HEK293 (cell line): ENCODE results near the gene NR1I2.

Experiments
- CTCF ChIA-PET: fragments of 350-600 bp; formaldehyde crosslinking; extraction: SDS; loops from one replicate; lab custom pipeline; 2021; ENCODE audit warnings: antibody characterized with exemption; lab: Yijun Ruan, JAX
- POLR2A ChIA-PET: fragments of 300-600 bp; formaldehyde crosslinking; extraction: SDS; loops from one replicate; lab custom pipeline; 2020; ENCODE audit warnings: antibody characterized with exemption, inconsistent platforms; lab: Yijun Ruan, JAX
- H3K27ac ChIP-seq: fragments of 200-500 bp; sonication (Bioruptor generic); 2 replicates; pipeline ENCODE4 v1.5.1; 2014; ENCODE audit warnings: low read depth, low read length, control low read depth, inconsistent platforms; ENCODE audit errors: extremely low read depth
- H3K36me3 ChIP-seq, 2 experiments: fragments of 200-500 bp in 1 of 2; sonication (Bioruptor generic) in 1 of 2; 1 replicate in 1 of 2; 2 replicates in 1 of 2; pipeline ENCODE4 v1.5.1; 2014 to 2017; ENCODE audit warnings: inconsistent platforms in 2 of 2, low read length in 2 of 2; ENCODE audit not compliant: control insufficient read depth in 2 of 2, insufficient read depth in 1 of 2
- H3K4me1 ChIP-seq: fragments of 200-500 bp; sonication (Bioruptor generic); 2 replicates; pipeline ENCODE4 v1.5.1; 2014; ENCODE audit warnings: mild to moderate bottlenecking, low read length, inconsistent platforms; ENCODE audit not compliant: control insufficient read depth, insufficient read depth
- H3K4me3 ChIP-seq: 2 replicates; pipeline ENCODE4 v1.5.1; 2011; ENCODE audit warnings: low read depth, mild to moderate bottlenecking, control low read depth, low read length, moderate library complexity
- H3K9me3 ChIP-seq: fragments of 200-500 bp; sonication (Bioruptor generic); 2 replicates; pipeline ENCODE4 v1.5.1; 2014; ENCODE audit warnings: low read depth, low read length, inconsistent platforms; ENCODE audit not compliant: control insufficient read depth, insufficient read depth
- BCL6B ChIP-seq: fragments of 450-650 bp; formaldehyde crosslinking; IDR thresholded peaks from 2 replicates; pipeline ENCODE4 v1.5.1; 2017; ENCODE audit warnings: missing biosample characterization, missing genetic modification characterization
- IKZF3 ChIP-seq: fragments of 450-650 bp; IDR thresholded peaks from 2 replicates; pipeline ENCODE4 v1.5.0; 2018; ENCODE audit warnings: missing biosample characterization, mild to moderate bottlenecking, missing genetic modification characterization, moderate library complexity
- KLF16 ChIP-seq: fragments of 450-650 bp; formaldehyde crosslinking; IDR thresholded peaks from 2 replicates; pipeline ENCODE4 v1.5.1; 2017; ENCODE audit warnings: missing biosample characterization, missing genetic modification characterization
- SETDB1 ChIP-seq: IDR thresholded peaks from one replicate; pipeline ENCODE4 v1.6.1; 2017; ENCODE audit warnings: mild to moderate bottlenecking, low read length, moderate library complexity, mixed read lengths; ENCODE audit not compliant: insufficient read length
- TRIM28 ChIP-seq: IDR thresholded peaks from 2 replicates; pipeline ENCODE4 v1.6.1; 2011; ENCODE audit warnings: low read length, control low read depth, borderline replicate concordance
- ZBTB20 ChIP-seq: fragments of 450-650 bp; formaldehyde crosslinking; IDR thresholded peaks from 2 replicates; pipeline ENCODE4 v1.5.1; 2016; ENCODE audit warnings: missing biosample characterization, missing genetic modification characterization
- ZFP3 ChIP-seq: fragments of 450-650 bp; formaldehyde crosslinking; IDR thresholded peaks from 2 replicates; pipeline ENCODE4 v1.5.1; 2016; ENCODE audit warnings: low read depth, missing biosample characterization, missing genetic modification characterization
- ZNF10 ChIP-seq: fragments of 450-650 bp; formaldehyde crosslinking; IDR thresholded peaks from 2 replicates; pipeline ENCODE4 v1.5.1; 2017; ENCODE audit warnings: missing biosample characterization, missing genetic modification characterization
- ZNF138 ChIP-seq: fragments of 450-650 bp; formaldehyde crosslinking; IDR thresholded peaks from 2 replicates; pipeline ENCODE4 v1.5.1; 2016; ENCODE audit warnings: missing biosample characterization, missing genetic modification characterization, borderline replicate concordance
- ZNF148 ChIP-seq: fragments of 450-650 bp; formaldehyde crosslinking; IDR thresholded peaks from 2 replicates; pipeline ENCODE4 v1.5.0; 2017; ENCODE audit warnings: missing biosample characterization, missing genetic modification characterization, borderline replicate concordance
- ZNF221 ChIP-seq: fragments of 450-650 bp; formaldehyde crosslinking; IDR thresholded peaks from 2 replicates; pipeline ENCODE4 v1.5.1; 2017; ENCODE audit warnings: missing biosample characterization, missing genetic modification characterization, borderline replicate concordance
- ZNF324 ChIP-seq: fragments of 450-650 bp; formaldehyde crosslinking; IDR thresholded peaks from 2 replicates; pipeline ENCODE4 v1.5.1; 2016; ENCODE audit warnings: missing biosample characterization, missing genetic modification characterization
- ZNF341 ChIP-seq: fragments of 450-650 bp; formaldehyde crosslinking; IDR thresholded peaks from 2 replicates; pipeline ENCODE4; 2016; ENCODE audit warnings: low read depth, missing biosample characterization, missing genetic modification characterization
- ZNF37A ChIP-seq: fragments of 450-650 bp; IDR thresholded peaks from 2 replicates; pipeline ENCODE4 v1.5.1; 2018; ENCODE audit warnings: missing biosample characterization, missing genetic modification characterization
- ZNF416 ChIP-seq: fragments of 450-650 bp; formaldehyde crosslinking; IDR thresholded peaks from 2 replicates; pipeline ENCODE4 v1.5.1; 2016; ENCODE audit warnings: missing biosample characterization, missing genetic modification characterization
- ZNF423 ChIP-seq: fragments of 450-650 bp; formaldehyde crosslinking; IDR thresholded peaks from 2 replicates; pipeline ENCODE4 v1.5.1; 2016; ENCODE audit warnings: missing biosample characterization, missing genetic modification characterization
- ZNF558 ChIP-seq: fragments of 450-650 bp; formaldehyde crosslinking; IDR thresholded peaks from 2 replicates; pipeline ENCODE4 v1.5.1; 2016; ENCODE audit warnings: missing biosample characterization, missing genetic modification characterization
- ZNF677 ChIP-seq: fragments of 450-650 bp; IDR thresholded peaks from 2 replicates; pipeline ENCODE4 v1.5.0; 2018; ENCODE audit warnings: missing biosample characterization, mild to moderate bottlenecking, missing genetic modification characterization, moderate library complexity
- ZNF701 ChIP-seq: fragments of 450-650 bp; formaldehyde crosslinking; IDR thresholded peaks from 2 replicates; pipeline ENCODE4 v1.5.1; 2016; ENCODE audit warnings: missing biosample characterization, missing genetic modification characterization
- ZNF747 ChIP-seq: fragments of 450-650 bp; formaldehyde crosslinking; IDR thresholded peaks from 2 replicates; pipeline ENCODE4 v1.5.1; 2016; ENCODE audit warnings: missing biosample characterization, missing genetic modification characterization
- ZNF792 ChIP-seq: fragments of 450-650 bp; formaldehyde crosslinking; IDR thresholded peaks from 2 replicates; pipeline ENCODE4 v1.5.1; 2016; ENCODE audit warnings: missing biosample characterization, missing genetic modification characterization
- ZNF843 ChIP-seq: fragments of 450-650 bp; formaldehyde crosslinking; IDR thresholded peaks from 2 replicates; pipeline ENCODE4 v1.5.1; 2016; ENCODE audit warnings: missing biosample characterization, missing genetic modification characterization
- ZSCAN5A ChIP-seq: fragments of 450-650 bp; formaldehyde crosslinking; IDR thresholded peaks from 2 replicates; pipeline ENCODE4 v1.5.1; 2016; ENCODE audit warnings: missing biosample characterization, missing genetic modification characterization
- TF ChIP-seq, protein P1 (sequence below): sonication (generic); formaldehyde crosslinking; IDR thresholded peaks from 2 replicates; pipeline ENCODE4 v1.8.1; 2022; ENCODE audit warnings: mild to moderate bottlenecking, moderate library complexity, missing genetic modification reagents

The NR1I2 gene

GRCh38 chr3:119774444-119774843 lies 7.5 kb upstream of the NR1I2 start (continued):
- TF ChIP-seq ZSCAN5A (no peak), ZNF324 (tag by site-specific recombination) (no peak), ZNF792 (tag by site-specific recombination) (no peak), ZNF221 (no peak), BCL6B (tag by site-specific recombination) (no peak), ZBTB20 (tag by site-specific recombination) (no peak)

DNA sequence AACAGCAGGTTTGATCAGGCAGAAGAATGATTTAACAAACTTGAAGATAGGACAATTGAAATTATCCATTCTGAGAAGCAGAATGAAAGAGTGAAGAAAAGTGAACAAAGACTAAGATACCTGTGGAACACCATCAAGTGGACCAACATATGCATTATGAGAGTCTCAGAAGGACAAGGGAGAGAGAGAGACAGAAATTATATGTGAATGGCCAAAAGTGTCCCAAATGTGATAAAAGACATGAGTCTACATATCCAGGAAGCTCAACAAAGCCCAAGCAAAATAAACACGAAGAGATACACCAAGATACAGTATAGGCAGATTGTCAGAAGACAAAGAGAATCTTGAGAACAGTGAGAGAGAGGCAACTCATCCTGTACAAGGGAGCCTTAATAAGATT lies 5.6 kb upstream of the NR1I2 start:
- POLR2A ChIA-PET = no interaction called here
- H3K27ac ChIP-seq = no peak overlapping the region
- TF ChIP-seq ZNF843 (tag by site-specific recombination) (no peak), ZNF138 (no peak), ZNF423 (tag by site-specific recombination) (no peak), ZSCAN5A (no peak), ZNF10 (tag by site-specific recombination) (no peak), SETDB1 (peak; percentile 91), ZNF341 (tag by site-specific recombination) (no peak), KLF16 (no peak), ZNF558 (tag by site-specific recombination) (peak; percentile 99), ZNF37A (tag by site-specific recombination) (no peak), ZFP3 (tag by site-specific recombination) (no peak), ZNF747 (tag by site-specific recombination) (no peak), ZNF701 (tag by site-specific recombination) (no peak), ZNF677 (tag by site-specific recombination) (no peak), ZNF148 (tag by site-specific recombination) (no peak), ZNF416 (tag by site-specific recombination) (no peak), TRIM28 (peak; percentile 76; the same call in 1 of the 2 replicates), IKZF3 (no peak)
- TF ChIP-seq, protein P1, sequence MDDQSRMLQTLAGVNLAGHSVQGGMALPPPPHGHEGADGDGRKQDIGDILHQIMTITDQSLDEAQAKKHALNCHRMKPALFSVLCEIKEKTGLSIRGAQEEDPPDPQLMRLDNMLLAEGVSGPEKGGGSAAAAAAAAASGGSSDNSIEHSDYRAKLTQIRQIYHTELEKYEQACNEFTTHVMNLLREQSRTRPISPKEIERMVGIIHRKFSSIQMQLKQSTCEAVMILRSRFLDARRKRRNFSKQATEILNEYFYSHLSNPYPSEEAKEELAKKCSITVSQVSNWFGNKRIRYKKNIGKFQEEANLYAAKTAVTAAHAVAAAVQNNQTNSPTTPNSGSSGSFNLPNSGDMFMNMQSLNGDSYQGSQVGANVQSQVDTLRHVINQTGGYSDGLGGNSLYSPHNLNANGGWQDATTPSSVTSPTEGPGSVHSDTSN (CRISPR knock-in tag) = no peak
- no peak overlapping the region for H3K4me3 ChIP-seq
- no peaks in the 10 kb centered on the region for H3K36me3 ChIP-seq
- CTCF ChIA-PET = no interaction called here
- no peaks in the 10 kb centered on the region for H3K9me3 ChIP-seq
- no peaks in the 10 kb centered on the region for H3K4me1 ChIP-seq
